HG03025 (cell line): ENCODE results near the gene MBOAT1.
"Not testable (repeated sequence)": the region's sequence is repeated elsewhere in the genome, so short reads cannot be mapped to it uniquely, and the experiment has no call there.

Experiments used
- ATAC-seq: cut with Tn5 transposase; IDR thresholded peaks from one replicate; pipeline ENCODE4 v1.9.1; 2021; ENCODE audit warnings: mild to moderate bottlenecking, moderate library complexity; ENCODE audit not compliant: unreplicated experiment, low FRiP score

Gene MBOAT1

DNA sequence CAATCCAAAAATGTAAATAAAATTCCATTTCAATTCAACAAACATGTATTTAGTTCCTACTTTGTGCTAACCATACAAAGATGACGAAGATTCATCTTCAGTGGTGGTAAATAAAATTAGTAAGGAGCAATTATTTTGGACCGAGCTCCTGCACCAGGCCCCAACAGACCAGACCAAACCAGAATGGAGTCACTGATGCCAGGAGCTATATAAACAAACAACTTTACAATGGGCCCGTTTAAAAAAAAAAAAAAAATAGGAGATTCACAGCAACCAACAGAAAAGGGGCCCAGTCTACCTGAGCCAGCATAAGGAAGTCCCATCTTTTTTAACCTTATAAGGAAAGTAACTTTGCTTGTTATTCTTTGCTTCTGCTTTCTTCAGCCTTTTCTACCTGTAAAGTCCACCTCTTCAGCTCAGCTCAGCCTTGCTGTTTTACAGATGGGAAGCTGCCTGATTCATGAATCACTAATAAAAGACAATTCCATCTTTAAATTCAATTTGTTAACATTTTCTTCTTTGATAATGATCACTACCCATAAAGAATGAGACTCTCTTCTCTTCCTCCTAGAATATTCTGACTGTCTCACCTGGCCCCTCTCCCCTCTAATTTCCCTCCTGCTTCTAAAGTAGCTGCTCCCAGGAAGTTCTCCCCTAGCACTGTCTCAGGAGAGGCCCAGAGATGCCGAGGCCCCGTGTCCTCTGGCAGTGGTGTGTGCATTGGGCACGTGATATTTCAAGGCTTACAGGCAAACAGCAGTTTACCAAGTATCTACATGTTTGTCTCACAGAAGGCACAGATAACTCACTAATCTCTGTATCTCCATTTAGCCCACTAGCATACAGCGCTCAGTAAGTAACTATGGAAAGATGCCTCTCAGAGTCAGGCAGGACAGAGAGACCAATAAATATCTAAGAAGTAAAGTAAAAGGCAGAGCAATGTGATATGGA lies 8.4 kb downstream of the MBOAT1 start:
- no peak for ATAC-seq

DNA sequence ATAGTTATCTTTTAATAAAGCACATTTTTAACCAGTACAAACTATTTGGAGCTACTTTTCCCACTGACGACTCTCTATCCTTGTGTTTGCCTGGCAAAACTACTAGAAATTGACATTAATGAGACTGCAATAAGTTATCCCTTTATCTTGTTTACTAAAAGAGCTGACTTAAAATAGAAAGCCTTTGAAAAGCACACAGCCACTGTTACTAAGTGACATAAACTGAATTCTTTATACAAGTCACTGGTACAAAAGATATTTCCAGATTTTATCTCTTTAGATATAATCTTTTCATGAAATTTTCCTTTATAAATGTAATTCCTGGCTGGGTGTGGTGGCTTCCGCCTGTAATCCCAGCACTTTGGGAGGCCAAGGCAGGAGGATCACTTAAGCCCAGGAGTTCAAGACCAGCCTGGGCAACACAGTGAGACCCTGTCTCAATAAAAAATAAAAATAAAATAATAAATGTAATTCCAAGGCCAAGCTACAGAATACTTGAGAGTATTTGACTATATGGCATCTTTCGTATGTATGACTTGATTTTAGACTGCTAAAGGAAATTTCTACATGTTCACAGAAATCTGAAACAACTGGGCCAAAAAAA lies 9.5 kb downstream of the MBOAT1 start:
- no peak for ATAC-seq

DNA sequence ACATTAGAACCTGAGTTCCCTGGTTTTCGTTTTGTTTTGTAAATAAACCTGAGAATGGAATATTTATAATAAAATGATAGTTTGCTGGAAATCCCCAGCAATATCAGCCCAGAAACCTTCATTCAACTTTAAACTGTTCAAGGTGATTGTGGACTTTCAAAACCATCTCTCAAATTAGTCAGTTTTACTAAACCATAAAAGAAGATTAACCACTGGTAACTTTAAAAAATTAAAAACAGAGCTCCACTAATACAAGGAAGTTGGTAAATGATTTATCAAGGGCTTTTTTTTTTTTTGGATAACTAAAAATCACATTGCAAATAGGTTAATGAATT lies 10.0 kb downstream of the MBOAT1 start:
- no peak for ATAC-seq

DNA sequence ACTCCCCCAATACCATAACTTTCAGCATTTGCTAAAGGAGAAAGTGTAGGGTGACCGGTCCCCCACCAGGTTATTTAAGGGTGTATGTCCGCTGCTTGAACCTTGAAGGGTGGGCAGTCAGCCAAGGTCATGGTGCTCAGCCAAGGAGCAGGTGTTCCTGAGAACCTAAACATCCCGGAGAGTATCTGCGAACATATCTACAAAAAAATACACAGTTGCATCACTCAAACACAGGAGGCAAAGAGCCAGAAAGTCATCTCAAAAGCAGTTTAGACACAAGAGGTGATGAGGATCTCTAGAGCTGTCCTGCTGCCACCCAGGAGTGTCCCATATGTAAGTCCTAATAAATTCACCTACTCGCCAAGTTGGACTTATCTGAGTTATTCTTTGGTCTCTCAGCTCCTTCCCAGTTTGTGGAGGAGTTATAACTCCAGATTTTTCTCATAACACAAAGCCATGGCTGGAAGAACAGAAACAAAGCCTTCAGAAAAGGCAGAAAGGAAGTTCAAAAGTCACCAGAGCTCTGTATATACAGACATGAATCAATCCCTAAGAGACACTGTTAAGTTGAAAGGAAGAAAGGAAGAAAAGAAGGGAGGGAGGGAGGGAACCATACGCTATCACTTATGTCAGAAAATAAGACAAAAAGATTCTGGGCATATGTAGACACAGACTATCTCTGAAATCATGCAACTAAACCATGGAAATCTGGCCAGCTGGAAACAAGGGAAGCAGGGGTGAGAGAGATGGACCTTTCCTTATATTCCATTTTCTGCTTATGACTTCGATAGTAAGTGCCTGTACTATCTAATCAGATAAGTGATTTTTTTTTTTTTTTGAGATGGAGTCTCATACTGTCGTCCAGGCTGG lies 11.3 kb downstream of the MBOAT1 start:
- ATAC-seq: no peak

DNA sequence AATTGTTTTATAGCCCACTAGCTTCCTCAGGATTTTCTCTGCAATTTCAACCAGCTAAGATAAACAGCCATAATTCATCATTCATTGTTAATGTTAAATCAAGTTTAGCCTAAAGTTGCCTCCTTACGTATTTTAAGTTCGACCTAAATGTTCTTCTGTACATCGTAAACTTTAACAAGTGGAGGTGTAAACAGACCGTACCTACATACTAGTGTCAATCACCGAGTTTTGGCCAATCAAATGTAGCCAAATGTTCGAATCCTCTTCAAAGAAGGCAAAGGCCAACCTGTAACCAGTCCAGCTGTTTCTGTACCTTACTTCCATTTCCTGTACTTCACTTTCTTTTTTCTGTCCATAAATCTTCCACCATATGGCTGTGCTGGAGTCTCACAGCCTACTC lies 13.5 kb downstream of the MBOAT1 start:
- no peak for ATAC-seq

DNA sequence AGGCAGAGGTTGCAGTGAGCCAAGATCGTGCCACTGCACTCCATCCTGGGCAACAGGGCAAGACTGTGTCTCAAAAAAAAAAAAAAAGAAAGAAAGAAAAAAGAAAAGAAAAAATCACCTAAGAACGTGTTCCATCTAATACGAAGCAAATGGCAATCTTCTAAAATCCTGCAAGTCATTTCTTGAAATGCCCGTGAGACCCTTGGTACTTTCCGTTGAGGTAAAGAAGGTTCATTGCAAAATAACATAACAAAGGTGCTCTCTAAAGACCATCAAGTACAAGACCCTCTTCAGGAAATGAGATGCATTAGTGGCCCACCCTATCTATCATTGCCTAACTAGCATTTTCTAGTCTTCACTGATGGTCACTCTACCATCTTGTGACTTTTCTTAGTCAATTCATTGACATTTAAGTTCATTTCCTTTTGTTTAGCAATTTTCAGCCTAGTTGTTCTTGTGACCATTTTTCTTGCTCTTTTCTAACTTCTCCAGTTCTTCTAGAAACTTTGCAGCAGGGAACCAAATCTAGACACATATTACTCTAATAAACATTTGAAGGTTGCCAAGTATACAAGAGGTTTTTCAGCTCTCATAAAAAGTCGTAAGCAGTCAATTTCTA lies 14.0 kb downstream of the MBOAT1 start:
- ATAC-seq: no peak

DNA sequence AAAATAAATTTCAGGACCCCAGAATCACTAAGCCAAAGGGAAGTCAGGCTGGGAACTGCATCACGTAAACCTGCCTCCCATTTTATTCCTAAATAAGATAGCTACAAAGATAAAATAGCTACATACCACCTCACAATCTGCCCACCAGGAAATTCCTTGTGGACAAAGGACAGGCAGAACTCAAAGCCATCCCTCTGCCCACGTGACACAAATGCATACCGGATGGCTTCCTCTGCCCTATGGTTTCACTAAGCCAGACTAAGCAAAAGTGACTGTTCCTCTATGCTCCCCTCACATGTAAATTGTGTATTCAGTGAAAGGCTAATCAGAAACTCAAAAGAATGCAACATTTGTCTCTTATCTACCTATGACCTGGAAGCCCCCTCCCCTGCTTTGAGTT lies 15.0 kb downstream of the MBOAT1 start:
- ATAC-seq: no peak

DNA sequence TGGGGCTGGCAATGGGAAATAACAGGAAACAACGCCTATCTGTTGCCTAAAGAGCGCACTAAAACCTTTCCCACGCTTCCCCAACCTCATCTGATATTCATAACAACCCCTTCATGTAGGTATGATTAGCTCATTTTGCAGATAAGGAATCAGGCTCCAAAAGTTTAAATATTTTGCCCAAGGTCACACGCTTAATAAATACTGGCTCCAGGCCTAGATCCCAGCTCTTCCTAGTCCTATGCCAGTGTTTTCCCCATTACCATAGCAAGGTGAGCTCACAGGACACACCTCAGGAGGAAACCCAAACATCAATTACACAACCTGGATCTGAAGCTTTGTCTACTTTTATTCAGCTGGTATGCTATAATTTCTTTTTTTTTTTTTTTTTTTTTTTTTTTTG lies 19.6 kb downstream of the MBOAT1 start:
- no peak for ATAC-seq

DNA sequence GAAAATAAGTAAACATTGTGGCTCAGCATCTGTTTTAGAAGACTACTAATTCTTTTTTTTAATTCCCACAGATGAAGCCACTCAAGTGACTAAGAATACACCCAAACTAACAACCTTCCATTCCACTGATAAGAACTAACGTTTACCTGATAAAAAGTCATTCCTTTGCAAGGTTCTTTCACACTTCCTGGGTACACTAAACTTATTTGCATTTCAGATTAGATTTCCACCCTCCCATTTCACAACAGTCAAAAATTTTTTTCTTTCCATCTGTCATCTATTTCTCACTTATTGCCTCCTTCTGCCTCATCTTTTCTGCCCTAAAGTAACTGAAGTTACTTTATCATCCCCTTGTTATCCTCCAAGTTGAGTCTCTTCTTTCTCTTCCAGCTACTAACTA lies 20.3 kb downstream of the MBOAT1 start:
- no peak for ATAC-seq

DNA sequence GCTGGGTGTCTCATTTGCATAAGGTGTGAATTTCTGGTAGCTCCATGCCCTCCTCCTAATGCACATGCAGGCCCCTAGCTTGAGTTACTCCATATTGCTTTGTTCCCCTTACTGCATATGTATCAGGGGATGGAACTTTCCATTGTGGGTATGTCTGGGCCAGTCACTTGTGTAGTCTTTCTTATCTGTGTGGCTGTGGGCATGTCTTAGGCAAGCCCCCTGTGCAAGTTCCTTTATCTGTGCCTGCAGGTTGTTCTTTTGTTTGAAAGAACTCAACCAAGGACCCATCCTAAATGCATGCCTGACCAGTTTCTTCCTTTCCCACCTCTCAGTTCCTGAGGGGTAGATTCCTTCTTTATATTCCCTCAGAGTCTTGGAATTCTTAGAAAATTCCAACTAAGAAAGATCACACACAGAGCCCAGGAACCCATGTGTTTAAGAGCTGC lies 23.6 kb downstream of the MBOAT1 start:
- no peak for ATAC-seq

DNA sequence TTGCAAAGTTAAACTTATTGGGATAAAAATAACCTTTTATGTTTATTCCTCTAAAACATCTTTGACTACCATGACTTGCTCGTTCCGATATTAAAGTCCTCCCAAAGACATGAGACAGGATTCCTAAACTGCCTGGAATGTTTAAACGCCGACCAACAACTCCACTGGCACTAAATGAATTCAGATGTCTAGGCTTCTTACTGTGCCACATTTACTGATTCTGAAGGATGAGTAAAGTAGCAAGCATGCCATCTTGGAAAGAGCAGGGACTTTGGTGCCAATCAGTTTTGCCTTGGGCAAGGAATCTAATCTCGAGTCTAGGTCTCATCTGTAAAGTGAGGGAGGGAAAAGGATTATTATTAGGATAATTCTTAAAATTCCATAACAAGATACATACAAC lies 25.3 kb downstream of the MBOAT1 start:
- no peak for ATAC-seq

DNA sequence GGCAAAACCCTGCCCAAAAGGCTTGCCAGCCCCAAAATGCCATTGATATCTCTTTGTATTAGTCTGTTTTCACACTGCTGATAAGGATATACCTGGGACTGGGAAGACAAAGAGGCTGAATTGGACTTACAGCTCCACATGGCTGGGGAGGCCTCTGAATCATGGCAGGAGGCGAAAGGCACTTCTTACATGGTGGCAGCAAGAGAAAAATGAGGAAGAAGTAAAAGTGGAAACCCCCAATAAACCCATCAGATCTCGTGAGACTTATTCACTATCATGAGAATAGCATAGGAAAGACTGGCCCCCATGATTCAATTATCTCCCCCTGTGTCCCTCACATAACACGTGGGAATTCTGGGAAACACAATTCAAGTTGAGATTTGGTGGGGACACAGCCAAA lies 28.6 kb downstream of the MBOAT1 start:
- no peak for ATAC-seq

DNA sequence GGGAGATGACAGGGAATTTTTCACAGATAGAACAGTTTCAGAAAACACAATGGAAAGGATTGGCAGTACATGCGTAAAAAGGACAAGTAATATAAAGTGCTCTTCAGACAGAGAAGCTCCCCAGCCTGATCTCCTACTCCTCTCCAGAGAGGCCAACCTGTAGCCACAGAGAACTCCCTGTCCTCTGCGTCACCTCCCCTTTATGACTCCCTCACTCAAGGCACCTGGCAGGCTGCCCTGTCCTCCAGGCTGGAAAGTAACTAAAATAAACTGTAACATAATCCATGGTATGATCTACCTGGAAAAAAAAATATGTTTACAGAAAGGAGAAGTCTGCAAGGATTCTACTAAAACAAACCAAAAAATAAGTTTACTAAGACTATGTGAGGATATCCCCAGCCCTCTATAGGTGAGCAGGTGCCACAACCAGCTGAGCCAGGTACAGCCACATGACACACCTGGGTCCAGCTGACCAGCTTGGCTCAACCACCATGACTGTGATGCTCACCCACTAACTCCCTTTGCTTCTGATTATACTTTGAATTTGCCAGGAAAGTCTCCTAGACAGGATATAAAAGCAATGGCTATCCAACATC lies 29.2 kb downstream of the MBOAT1 start:
- no peak for ATAC-seq

DNA sequence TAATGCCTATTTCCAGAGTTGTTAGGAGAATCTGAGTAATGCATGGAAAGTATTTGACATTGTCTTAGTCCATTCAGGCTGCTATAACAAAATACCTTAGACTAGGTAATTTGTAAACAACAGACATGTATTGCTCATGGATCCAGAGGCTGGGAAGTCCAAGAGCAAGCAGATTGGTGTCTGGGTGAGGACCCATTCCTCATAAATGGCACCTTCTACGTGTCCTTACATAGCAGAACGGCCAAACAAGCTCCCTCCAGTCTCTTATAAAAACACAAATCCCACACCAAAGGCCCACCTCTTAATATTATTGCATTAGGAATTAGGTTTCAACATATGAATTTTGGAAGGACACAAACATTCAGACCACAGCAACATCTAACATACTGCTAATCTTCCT lies 30.2 kb downstream of the MBOAT1 start:
- ATAC-seq: no peak

DNA sequence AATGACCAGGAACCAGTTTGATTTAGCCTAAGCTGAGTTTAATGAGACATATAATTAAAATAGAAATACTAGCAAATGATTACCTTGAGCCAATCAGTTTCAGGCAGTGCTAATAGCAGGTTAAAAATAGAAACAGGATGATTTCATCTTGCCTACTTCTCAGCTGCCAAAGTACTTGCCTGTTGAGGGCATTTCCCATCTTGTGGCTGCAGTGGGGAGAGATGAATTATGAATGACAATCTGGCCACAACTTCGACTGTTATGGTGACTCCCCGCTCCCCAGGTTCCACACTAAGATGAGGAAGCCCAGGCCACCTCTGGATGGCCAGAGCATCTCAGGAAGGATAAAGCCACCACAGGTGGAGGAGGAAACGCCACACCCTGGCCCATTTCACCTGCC lies 31.3 kb downstream of the MBOAT1 start:
- no peak for ATAC-seq

DNA sequence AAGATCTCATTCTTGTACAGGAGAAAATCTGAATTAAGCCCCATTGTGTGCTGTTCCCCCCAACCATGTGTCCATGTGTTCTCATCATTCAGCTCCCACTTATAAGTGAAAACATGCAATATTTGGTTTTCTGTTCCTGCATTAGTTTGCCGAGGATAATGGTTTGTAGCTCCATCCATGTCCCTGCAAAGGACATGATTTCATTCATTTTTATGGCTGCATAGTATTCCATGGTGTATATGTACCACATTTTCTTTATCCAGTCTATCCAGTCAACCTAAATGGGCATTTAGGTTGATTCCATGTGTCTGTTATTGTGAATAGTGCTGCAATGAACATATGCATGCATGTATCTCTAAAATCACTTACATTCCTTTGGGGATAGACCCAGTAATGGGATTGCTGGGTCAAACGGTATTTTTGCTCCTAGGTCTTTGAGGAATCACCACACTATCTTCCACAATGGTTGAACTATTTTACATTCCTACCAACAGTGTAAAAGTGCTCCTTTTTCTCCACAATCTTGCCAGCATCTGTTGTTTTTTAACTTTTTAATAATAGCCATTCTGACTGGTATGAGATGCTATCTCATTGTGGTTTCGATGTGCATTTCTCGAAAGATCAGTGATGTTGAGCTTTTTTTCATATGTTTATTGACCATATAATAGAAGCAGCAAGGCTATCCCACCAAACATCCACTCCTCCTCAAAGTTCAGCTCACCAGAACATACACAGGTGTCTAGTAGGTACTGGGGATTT lies 32.8 kb downstream of the MBOAT1 start:
- not testable (repeated sequence) for ATAC-seq

DNA sequence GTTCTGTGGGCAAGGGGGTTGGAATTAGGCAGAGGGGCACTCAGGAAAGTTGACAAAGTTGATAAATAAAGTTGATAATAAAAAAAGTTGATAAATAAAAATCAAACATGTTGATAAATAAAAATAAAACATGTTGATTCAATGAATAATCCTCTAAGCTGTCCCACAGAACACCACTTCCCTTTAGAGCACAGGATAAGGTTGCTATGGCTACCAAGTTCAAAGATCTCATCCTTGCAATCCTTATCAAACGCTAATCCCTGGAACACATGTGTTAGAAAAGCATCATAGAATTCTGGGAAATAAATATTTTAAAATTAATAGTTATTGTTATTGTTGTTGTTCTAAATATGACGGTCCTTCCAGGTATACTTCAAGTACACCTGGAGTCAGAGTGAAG lies 33.9 kb downstream of the MBOAT1 start:
- ATAC-seq: no peak

DNA sequence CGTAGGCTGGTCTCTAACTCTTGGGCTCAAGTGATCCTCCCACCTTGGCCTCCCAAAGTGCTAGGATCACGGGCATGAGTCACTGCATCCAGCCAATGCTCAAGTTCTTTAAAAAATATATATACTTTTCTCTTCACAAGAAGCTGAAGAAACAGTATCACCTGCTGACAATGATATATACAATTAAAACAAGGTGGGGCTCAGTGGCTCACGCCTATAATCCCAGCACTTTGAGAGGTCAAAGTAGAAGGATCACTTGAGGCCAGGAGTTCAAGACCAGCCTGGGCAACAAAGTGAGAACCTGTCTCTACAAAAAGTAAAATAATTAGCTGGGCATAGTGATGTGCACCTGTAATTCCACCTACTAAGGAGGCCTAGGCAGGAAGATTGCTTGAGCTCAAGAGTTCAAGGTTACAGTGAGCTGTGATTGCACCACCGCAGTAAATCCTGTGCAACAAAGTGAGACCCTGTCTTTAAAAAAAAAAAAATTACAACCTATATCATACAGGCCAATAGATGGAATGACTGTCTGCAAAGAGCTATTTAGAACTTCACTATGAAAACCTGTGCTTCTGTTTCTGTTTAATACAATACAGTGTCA lies 36.4 kb downstream of the MBOAT1 start:
- ATAC-seq: no peak
